ENCODE data around the gene TMEM165. TPM values are rescaled to one million over a fixed set of nuclear protein-coding genes. Genes with fewer than 3 reads are reported as not detected.

The TMEM165 gene
- total RNA-seq, 3 donors from 2014 or later = 165 to 386 (median 204) TPM

GRCh38 chr4:55437823-55438222 is 42.1 kb downstream of the TMEM165 start:
- no peaks in the 10 kb centered on the region for H3K9me3 ChIP-seq
- intact Hi-C loops (cut with DNase I; ENCODE audit: low total_unique reads) = no loop called here
- no peaks in the 10 kb centered on the region for H3K36me3 ChIP-seq
- no peak for DNase-seq (ENCODE audit: low spot score in 2 of 2)
- H3K4me1 ChIP-seq = no peaks in the 10 kb centered on the region
- H3K4me3 ChIP-seq = no peak overlapping the region
- no peak overlapping the region for H3K27ac ChIP-seq
- no peaks in the 10 kb centered on the region for H3K27me3 ChIP-seq
- TF ChIP-seq, protein P1, sequence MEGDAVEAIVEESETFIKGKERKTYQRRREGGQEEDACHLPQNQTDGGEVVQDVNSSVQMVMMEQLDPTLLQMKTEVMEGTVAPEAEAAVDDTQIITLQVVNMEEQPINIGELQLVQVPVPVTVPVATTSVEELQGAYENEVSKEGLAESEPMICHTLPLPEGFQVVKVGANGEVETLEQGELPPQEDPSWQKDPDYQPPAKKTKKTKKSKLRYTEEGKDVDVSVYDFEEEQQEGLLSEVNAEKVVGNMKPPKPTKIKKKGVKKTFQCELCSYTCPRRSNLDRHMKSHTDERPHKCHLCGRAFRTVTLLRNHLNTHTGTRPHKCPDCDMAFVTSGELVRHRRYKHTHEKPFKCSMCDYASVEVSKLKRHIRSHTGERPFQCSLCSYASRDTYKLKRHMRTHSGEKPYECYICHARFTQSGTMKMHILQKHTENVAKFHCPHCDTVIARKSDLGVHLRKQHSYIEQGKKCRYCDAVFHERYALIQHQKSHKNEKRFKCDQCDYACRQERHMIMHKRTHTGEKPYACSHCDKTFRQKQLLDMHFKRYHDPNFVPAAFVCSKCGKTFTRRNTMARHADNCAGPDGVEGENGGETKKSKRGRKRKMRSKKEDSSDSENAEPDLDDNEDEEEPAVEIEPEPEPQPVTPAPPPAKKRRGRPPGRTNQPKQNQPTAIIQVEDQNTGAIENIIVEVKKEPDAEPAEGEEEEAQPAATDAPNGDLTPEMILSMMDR (IDR thresholded peaks at IDR 0.05) = no peak
- TF ChIP-seq POLR2A (IDR thresholded peaks at IDR 0.05) (no peak), POLR2AphosphoS5 (IDR thresholded peaks at IDR 0.05) (no peak)

DNA sequence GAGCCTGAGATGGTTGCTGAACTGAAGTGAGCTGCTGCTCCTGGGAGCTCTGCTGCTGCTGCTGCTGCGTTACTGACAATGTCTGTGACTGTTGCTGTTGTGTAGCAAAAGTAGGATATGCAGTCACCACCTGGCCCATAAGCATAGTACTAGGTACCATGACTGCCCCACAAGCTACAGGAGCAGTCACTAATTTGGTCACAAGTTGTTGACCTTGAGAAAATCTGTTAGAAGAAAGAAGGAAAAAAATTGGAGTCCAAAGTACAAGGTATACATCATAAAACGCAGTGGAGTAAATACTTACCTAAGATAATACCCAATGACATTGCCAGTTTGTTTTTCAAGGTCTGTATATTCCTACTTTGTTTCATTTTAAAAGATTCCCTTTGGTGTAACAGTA is 42.6 kb downstream of the TMEM165 start:
- Histone ChIP-seq H3K4me1 (no peaks in the 10 kb centered on the region), H3K27ac (no peak overlapping the region), H3K27me3 (no peaks in the 10 kb centered on the region), H3K36me3 (no peaks in the 10 kb centered on the region), H3K9me3 (no peaks in the 10 kb centered on the region), H3K4me3 (no peak overlapping the region)
- intact Hi-C loops (cut with DNase I; ENCODE audit: low total_unique reads) = no loop called here
- DNase-seq (ENCODE audit: low spot score in 2 of 2) = no peak
- TF ChIP-seq, protein P1 (IDR thresholded peaks at IDR 0.05) = no peak
- TF ChIP-seq POLR2A (IDR thresholded peaks at IDR 0.05) (no peak), POLR2AphosphoS5 (IDR thresholded peaks at IDR 0.05) (no peak)

- intact Hi-C loops (cut with DNase I; ENCODE audit: low total_unique reads) = no loop called here
- H3K27me3 ChIP-seq = no peaks in the 10 kb centered on the region
- H3K36me3 ChIP-seq = no peaks in the 10 kb centered on the region
- no peak for TF ChIP-seq POLR2A (IDR thresholded peaks at IDR 0.05)
- TF ChIP-seq POLR2AphosphoS5 (IDR thresholded peaks at IDR 0.05) = no peak
- TF ChIP-seq, protein P1 (IDR thresholded peaks at IDR 0.05) = no peak
- H3K4me1 ChIP-seq = no peaks in the 10 kb centered on the region
- no peaks in the 10 kb centered on the region for H3K9me3 ChIP-seq
- no peak overlapping the region for H3K4me3 ChIP-seq
- no peak overlapping the region for H3K27ac ChIP-seq
- DNase-seq (ENCODE audit: low spot score in 2 of 2) = no peak
Observed at GRCh38 chr4:55439023-55439422, 43.3 kb downstream of the TMEM165 start.

- Histone ChIP-seq H3K9me3 (no peaks in the 10 kb centered on the region), H3K4me1 (no peaks in the 10 kb centered on the region), H3K27me3 (no peaks in the 10 kb centered on the region), H3K27ac (no peak overlapping the region), H3K36me3 (no peaks in the 10 kb centered on the region), H3K4me3 (no peak overlapping the region)
- TF ChIP-seq, protein P1 (IDR thresholded peaks at IDR 0.05) = no peak
- no peak for TF ChIP-seq POLR2AphosphoS5 (IDR thresholded peaks at IDR 0.05)
- no peak for TF ChIP-seq POLR2A (IDR thresholded peaks at IDR 0.05)
- intact Hi-C loops (cut with DNase I; ENCODE audit: low total_unique reads) = loop anchor here (5.0 kb wide), 1 partner anchor 197 kb away; the partner anchor contains the start of gene NMU
- no peak for DNase-seq (ENCODE audit: low spot score in 2 of 2)
Observed at GRCh38 chr4:55440786-55441185, 45.0 kb downstream of the TMEM165 start.

GRCh38 chr4:55442541-55442940 is 46.8 kb downstream of the TMEM165 start:
- TF ChIP-seq, protein P1 (IDR thresholded peaks at IDR 0.05) = no peak
- no peak for TF ChIP-seq POLR2A (IDR thresholded peaks at IDR 0.05)
- no peak for TF ChIP-seq POLR2AphosphoS5 (IDR thresholded peaks at IDR 0.05)
- no peaks in the 10 kb centered on the region for H3K27me3 ChIP-seq
- no peak overlapping the region for H3K4me3 ChIP-seq
- H3K4me1 ChIP-seq = no peaks in the 10 kb centered on the region
- H3K27ac ChIP-seq = no peak overlapping the region
- no peaks in the 10 kb centered on the region for H3K36me3 ChIP-seq
- no peak for DNase-seq (ENCODE audit: low spot score in 2 of 2)
- intact Hi-C loops (cut with DNase I; ENCODE audit: low total_unique reads) = loop anchor here (5.0 kb wide), 1 partner anchor 195 kb away; the partner anchor contains the start of gene NMU
- H3K9me3 ChIP-seq = no peaks in the 10 kb centered on the region
